Upper lobe of left lung (tissue), 4 donors: ENCODE results near the gene RIPOR2.

ENCODE experiments used
- CTCF ChIP-seq, 6 experiments: fragments of 450-650 bp in 4 of 6; fragments of 200-600 bp in 2 of 6; sonication (generic) in 2 of 6; IDR thresholded peaks; one replicate each; pipeline ENCODE4 v1.5.1; 2016 to 2019; ENCODE audit warnings: antibody characterized with exemption in 6 of 6
- POLR2AphosphoS5 ChIP-seq, 2 donors: sonication (generic); formaldehyde crosslinking; IDR thresholded peaks; one replicate each; pipeline ENCODE4 v1.5.1; 2017; ENCODE audit warnings: antibody characterized with exemption in 2 of 2

- no peak for TF ChIP-seq POLR2AphosphoS5 (IDR thresholded peaks at IDR 0.05)
- peak in 5 of 6 experiments; percentile 25 to 62 (median 30) for TF ChIP-seq CTCF (IDR thresholded peaks at IDR 0.05)
Measured at GRCh38 chr6:24933868-24934401, 1.8 kb downstream of the RIPOR2 start.
